Limb (tissue), 2 donors: ENCODE data around the gene SFMBT2.

Experiments used
- DNase-seq, 2 donors: peaks; one replicate each; pipeline ENCODE4 v3.0.0-alpha.2; 2016; ENCODE audit errors: extremely low spot score in 2 of 2

SFMBT2 gene

DNA sequence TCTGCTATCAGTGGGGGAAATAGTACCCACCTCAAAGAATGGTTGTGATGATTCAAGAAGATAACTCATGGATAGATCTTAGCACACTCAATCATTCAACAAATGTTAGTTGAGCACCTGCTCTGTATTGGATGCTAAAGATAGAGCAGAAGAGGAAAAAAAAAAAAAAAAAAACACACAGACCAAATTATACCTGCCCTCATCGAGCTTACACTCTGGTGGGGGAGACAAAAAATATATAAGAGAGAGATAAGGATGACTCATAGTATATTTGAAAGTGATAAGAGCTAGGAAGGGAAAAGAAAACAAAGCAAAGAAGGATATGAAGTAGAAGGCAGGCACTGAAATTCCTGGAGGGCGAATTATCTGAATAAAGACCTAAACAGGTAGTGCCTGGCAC, 258.5 kb downstream of the SFMBT2 start:
- no peak for DNase-seq

DNA sequence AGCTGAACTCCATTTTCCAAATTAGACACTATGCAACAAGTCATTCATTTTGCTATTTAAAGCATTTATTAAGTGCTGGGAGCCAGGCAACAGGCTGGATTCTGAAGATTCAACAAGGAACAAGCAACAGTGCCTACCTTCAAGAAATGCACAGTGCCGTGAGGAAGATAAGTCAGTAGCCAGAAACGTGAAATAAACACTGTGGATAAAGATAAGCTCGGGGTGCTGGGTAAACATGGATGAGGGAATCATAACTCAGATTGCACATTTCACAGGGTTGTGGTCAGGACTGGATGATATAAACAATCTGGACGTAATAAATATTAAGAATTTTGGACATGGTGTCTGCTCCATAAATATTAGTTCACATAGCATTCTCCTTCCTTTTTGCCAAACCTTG, 259.3 kb downstream of the SFMBT2 start:
- no peak for DNase-seq

DNA sequence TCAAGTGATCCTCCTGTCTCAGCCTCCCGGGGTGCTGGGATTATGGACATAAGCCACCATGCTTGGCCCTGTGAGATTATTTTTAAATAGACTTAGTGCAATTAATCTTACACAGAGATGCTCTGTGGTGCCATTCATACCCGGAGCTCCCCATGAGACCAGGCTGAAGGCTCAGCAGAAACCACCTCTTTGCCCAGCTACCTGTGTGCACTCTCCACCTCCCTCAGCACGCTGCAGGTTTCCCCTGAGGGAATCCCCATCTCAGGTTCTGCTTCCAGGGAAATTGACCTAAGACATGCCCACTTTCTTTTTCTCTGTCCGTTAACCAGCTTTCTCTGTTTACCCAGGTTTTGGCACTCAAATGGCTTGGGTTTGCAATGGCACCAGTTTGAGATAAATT, 260.5 kb downstream of the SFMBT2 start:
- DNase-seq, result no peak

DNA sequence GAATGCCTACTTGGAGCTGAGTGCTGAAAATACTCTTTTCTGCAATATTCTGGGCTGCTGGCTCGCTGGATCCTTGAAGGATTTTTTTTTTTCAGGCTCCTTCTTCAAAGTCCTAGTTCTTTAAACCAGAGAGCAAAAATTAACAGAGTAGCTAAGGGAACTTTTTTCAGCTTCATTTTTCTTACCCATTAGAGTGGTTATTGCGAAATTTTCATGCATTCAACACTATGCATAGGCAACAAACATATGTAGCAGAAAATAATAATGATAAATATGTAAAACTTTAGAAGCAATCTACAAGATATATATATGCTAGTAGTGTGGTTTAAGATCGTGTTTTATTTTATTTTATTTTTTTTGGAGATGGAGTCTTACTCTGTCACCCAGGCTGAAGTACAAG, 264.6 kb downstream of the SFMBT2 start:
- DNase-seq, result no peak

DNA sequence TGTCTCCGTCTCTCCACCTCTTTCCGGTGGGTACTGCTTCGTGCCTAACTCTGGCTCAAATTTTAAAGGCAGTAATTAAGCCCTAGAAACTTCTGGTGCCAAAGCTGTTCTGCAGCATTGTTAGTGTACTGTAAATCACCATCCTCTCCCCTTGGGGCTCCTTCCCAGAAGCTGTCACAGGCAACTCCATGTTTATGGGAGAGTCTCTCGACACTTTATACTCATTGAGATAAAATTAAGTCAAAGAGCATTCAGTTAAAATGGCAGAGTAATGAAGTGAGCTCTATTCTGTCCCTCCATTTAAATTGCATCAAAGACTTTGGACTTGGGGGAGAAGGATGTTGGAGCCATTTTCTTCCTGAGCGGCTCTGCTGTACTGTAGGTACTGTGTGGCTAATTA, 274.8 kb downstream of the SFMBT2 start:
- DNase-seq, result no peak

DNA sequence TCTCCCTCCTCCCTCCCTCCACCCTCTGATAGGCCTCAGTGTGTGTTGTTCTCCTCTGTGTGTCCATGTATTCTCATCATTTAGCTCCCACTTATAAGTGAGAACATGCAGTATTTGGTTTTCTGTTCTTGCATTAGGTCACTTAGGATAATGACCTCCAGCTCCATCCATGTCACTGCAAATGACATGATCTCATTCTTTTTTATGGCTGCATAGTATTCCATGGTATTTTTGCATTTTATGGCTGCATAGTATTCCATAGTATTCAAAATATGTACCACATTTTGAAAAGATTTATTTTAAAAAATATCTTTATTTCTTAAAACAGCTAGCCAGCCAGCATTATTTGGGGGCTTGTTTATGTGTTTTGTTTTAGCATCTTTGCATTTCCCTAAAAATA, 275.6 kb downstream of the SFMBT2 start:
- no peak for DNase-seq

DNA sequence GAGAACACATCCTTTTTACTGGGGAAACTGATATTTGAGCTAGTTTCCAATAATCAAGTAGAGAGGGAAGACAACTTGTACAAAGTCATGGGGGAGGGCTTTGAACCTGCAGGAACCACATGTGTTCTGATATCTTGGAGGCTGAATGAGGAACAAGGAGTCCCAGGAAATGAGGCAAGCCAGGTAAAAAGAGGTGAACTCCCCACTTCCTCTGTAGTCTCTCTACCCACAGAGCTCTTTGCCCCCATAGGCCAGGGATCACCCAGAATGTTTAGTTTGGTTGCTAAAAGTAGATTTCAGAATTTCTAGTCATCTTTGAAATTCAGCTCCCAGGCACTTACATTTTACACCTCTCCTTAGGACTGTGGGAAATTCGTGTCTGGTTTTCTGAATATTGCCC, 276.4 kb downstream of the SFMBT2 start:
- DNase-seq, result no peak

DNA sequence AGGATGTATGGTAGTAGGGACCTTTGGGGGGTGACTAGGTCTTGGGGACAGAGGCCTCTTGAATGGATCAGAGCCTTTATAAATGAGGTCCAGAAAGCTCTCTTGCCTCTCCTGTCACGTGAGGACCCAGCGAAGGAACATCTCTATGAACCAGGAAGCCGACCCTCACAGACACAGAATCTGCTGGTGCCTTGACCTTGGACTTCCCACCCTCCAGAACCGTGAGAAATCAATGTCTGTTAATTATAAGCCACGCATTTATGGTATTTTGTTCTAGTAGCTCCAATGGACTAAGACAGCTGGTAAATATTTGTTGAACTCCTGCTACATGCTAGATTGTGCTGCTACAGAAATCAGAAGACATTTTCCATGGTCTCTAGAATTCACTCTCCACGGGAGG, 276.9 kb downstream of the SFMBT2 start:
- no peak for DNase-seq

DNA sequence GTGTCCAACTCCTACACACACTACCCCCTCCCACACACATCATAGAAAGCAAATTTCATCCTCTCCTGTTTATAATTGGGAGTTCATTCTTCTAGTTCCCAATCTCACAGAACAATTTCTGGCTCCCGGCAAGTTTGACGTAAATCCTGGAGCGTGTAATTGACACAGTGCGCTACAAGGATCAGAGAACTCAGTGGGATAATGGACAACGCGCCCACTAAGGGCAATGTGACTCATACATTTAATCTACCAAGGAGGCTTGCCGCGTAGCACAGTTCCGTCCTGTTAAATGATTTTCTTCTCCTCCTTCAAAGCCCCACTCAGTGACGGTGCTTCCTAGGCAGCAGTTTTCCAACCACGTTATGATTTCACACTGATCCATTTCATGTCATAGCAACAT, 277.6 kb downstream of the SFMBT2 start:
- DNase-seq, result no peak

DNA sequence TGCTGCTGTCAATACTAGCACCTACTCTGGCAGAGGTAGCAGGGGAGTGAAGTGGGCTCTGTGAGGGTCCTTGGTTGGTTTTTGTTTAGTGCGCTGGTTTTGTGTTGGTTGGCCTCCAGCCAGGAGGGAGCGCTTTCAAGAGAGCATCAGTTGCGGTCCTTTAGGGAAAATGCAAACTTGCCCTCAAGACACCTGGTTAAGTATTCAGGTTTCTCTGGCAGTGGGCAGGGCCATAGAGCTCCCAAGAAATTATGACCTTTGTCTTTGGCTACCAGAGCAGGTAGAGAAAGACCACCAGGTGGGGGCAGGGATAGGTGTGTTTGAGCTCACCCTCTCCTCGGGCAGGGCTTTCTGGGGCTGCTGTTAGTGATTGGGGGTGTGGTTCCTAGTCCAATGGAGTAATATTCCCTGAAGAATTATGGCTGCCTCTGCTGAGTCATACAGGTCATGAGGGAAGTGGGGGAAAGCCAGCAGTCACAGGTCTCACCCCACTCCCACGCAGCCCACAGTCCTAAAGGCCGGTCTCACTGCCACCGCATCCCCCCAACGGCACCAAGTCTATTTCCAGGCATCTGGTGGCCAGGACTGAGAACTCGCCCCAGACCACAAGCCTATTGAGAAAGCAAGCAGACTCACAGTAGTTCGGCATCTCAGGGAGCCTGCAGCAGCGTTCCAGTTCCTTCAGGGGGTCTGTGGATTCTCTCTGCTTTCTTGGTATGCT, 280.5 kb downstream of the SFMBT2 start:
- DNase-seq, result no peak

DNA sequence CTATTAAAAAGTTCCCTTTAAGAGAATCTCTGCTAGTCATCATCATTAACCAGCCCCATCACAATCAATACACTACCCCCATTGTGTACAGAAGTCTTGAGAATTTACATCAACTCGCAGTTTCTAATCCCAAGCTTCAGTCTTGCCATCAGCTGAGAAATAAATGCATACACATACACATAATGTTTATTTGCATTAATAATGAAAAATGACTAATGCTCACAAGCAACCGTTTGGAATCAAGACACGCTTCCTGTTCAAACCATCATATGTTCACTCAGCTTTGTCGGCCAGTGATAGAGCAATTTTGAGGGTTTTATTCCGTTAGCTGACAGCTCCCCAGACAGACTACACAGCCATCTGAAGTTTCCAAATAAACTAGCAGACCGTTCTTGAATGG, 287.1 kb downstream of the SFMBT2 start:
- no peak for DNase-seq

DNA sequence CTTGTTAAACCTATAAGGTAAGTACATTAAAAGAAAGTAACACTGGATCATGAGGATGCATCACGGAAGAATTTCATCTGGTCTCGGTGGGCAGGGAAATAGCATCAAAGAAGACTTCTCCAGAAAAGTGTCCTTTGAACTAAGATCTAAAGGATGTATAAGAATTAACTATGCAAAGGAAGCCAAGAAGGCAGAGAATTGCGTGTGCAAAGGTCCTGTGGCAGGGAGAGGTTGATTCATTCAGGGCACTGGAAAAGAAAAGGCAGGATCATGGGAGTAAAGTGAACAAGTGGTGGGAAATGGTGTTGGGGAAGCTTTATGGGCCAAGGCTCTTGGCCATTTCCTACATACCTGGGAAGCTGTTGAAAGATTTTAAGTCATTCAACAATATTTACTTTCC, 288.3 kb downstream of the SFMBT2 start:
- no peak for DNase-seq

DNA sequence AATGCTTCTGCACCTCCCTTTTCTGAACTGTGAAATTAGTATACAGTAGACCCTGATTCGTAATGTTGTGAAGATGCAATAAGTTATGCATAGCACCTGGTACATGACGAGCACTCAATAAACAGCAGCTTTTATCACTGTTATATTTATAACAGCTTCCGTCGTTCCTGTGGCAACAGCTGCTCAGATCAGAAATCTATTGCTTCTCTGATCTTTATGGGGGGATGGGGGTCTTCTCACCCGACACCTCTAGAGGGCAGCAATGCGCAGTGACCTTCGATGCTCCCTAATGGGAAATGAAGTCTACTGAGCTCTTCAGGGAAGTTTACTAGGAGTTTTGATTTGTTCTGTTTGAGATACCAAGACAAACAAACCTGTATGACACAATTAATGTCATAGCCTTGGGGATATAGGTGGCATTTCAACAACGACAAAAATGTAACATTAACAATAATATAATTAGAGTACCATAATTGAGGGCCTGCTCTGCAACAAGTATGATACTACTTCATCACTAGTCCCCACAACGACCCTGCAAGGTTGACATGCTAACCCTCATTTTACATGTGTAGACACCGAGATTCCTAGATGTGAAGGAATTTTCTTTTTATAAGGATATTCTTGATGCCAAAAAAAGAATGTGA, 289.6 kb downstream of the SFMBT2 start:
- peak; percentile 47 to 67 for DNase-seq

DNA sequence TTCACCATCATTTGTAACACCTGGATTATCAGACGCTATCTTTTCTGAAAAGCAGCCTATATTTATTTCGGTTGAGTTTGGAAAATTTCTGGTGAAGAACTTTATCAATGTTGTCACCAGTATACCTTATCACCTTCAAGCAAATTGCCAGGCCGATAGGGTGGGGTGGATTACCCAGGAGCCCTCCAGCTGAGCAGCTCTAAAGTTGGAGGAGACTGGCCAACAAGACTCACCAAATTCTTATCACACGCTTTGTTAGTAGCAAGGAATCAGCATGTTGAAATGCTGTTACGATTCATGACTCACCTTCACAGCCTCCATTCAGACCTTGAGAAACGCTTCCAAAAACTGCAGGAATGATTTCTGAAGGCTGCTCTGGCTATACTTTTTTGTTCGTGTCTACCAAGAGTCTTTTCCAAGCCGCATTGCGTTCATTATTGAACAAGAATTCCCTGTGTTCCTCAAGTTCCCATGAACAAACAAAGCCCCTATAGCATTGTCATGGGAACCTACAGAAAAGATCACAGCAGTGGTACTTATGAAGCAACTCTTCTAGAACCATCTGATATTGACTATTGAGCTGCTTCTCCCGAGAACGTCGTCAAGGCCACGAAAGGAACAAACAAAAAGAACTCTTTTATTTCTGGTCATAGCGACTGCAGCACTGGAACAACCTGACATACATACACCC, 291.4 kb downstream of the SFMBT2 start:
- no peak for DNase-seq

DNA sequence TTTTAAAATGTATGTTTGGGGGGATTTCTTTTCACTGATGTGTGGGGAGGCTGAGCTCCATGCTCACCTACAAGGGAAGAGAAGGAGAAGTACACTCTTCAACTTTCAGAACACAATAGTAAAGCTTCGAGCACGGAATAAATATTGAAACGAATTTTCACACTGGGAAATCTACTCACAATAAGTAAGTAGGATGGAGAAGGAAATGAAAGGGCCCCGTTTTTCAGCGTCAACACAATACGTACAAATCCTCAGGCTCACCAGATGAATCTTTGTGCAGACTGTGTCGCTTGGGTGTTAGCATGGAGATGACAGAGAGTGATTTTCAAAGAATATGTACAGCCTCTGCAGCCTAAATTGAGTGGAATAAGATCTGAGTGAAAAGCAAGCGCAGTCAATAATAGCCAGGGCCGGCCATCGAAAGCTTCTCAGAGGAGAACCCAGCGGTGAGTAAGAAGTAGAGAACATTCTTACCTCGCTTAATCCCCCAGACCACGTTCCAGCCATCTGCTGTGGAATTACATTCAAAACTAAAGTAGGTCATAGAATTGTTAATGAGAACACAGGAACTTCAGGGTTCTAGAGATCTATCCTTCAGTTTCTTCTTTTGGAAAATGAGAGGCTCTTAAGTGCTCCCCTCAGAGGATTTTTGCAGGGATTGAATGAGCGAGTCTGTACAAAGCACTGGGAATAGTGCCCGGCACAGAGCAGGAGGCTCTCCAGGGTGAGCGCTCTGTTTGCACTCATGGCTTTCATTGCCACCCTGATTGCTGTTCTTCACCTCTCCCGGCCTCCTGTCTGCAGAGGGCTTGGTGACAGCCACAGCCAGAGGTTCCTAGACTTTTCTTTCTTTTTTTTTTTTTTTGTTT, 292.8 kb downstream of the SFMBT2 start:
- DNase-seq, result no peak

DNA sequence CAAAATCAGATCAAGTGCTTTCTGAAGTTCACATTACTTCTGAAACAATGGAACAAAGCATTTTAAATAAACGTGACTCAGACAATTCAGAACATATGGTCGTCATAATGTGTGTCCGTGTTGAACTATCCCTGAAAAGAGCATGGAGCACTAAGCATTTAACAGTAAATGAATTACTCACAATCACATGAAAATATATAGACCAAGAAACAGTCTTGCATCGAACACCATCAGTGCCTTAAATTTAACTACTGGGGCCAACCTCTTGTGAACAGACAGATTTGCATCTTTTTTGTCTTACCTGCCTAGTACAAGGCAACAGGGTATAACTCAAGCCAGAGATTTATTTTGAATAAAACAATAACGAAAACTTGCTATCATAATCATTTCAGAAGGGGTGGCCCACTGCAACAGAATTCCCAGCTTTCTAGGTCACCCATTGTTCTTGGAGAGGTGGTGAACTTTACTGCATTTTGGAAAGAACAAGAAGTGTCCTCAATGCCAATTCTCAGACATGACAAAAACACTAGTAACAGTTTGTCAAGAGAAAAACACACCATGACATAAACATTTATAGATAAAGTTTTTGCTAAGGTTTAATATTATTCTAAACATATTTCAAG, 293.5 kb downstream of the SFMBT2 start:
- DNase-seq, result no peak

DNA sequence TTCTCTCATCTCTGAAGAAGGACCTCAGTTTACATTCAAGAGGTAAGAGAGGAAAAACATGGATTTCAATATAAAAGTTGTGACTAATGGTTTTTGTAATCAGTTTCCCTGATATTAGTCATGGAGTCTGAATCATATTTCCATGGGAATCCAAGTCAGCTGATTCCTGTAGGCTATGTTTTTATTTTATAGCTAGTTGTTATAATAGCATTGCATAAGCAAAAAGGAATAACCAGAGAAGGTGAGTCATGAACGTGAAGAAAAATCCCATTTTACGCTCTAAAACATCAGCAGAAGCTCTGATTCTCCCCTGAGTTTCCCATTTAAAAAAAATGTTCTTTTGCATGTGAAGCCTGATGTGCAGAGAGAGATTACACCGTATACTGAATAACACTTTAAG, 299.3 kb downstream of the SFMBT2 start:
- no peak for DNase-seq

DNA sequence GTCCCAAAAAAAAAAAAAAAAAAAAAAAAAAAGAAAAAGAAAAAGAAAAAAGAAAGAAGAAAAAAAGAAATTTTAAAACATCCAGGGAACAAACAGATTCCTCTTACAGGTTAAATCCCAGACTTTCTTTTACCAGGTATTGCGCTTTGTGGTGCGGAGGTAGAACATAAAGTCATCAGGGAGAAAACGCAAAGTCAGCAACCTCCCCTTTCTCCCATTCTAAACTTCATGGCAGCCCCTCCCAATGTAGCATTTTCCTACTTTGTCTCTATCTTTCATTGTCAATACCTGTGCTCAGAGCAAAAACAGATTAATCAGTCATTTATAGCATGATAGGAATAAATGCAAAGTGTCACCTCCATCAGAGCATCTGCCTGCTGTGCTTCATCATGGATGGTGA, 299.7 kb downstream of the SFMBT2 start:
- no peak for DNase-seq
